Measurements from ENCODE around the gene NLE1.

Gene NLE1

DNA sequence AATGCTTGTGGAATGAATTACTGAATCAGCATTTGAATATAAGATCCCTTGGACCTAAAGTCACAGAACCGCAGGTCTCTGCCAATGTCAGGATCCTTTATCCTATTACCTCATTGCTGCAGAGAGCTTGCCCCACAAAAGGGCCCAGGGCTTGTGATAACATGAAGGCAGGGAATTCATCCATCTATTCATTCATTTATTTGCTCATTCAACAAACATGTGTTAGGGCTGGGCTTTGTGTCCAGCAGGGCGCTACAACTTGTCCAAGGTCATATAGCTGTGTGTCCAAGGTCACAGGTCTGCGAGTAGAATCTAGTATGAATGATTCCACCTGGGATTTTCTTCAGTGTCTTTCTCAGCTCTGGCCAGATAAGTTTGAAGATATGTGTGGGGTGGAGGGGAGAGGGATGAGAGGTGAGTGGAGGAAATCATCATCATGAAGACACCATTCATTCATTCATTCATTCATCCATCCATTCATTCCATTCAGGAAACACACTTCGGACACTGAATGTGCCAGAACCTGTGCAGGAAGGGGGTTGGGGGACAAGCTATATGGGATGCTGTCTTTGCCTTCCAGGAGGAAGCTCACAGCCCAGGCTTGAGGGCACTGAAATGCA is 4.2 kb upstream of the NLE1 start:
- CTCF ChIA-PET: interaction anchor here (0.9 to 1.1 kb wide), 2 partner anchors 15 to 568 kb away, joined by 3 read pairs; no protein-coding TSS in a partner anchor
- H3K27ac ChIP-seq (ENCODE audit: insufficient read depth in 1 of 2, low read depth in 1 of 2, low read length in 2 of 2, poor library complexity in 1 of 2, severe bottlenecking in 2 of 2): no peak overlapping the region
- peaks cover 0 to 4% (median 0%) of the 10 kb centered on the region in 5 experiments for H3K27me3 ChIP-seq (replicated peaks in 2 of 5; ENCODE audit: control insufficient read depth in 4 of 5, insufficient read depth in 5 of 5, low read length in 4 of 5)
- H3K36me3 ChIP-seq (ENCODE audit: control insufficient read depth in 4 of 4, insufficient read depth in 4 of 4, low read length in 3 of 4): no peaks in the 10 kb centered on the region
- 98% methylated on average over 4 of the region's 4 CpGs for whole genome bisulfite sequencing (ENCODE audit: insufficient coverage)
- POLR2A ChIA-PET: no interaction called here
- H3K4me3 ChIP-seq (ENCODE audit: control insufficient read depth in 1 of 7, extremely low read depth in 1 of 7, insufficient read depth in 4 of 7, low read depth in 2 of 7, low read length in 6 of 7): no peak overlapping the region
- H3K4me1 ChIP-seq (ENCODE audit: control extremely low read depth in 1 of 4, control insufficient read depth in 4 of 4, insufficient read depth in 4 of 4, low read length in 3 of 4): peaks cover 0 to 7% (median 3%) of the 10 kb centered on the region in 4 experiments
- H3K9me3 ChIP-seq (ENCODE audit: control extremely low read depth in 1 of 5, control insufficient read depth in 4 of 5, insufficient read depth in 2 of 5, low read depth in 1 of 5, low read length in 4 of 5): no peaks in the 10 kb centered on the region
- no peak for DNase-seq

- H3K4me3 ChIP-seq (ENCODE audit: control insufficient read depth in 1 of 7, extremely low read depth in 1 of 7, insufficient read depth in 4 of 7, low read depth in 2 of 7, low read length in 6 of 7): no peak overlapping the region
- CTCF ChIA-PET: interaction anchor here (0.9 to 1.0 kb wide), 2 partner anchors 12 to 15 kb away, joined by 3 read pairs; no protein-coding TSS in a partner anchor
- H3K27ac ChIP-seq (ENCODE audit: insufficient read depth in 1 of 2, low read depth in 1 of 2, low read length in 2 of 2, poor library complexity in 1 of 2, severe bottlenecking in 2 of 2): no peak overlapping the region
- no peak for DNase-seq
- POLR2A ChIA-PET: no interaction called here
- 100% methylated on average over 1 of the region's 4 CpGs for WGBS (ENCODE audit: insufficient coverage)
- no peaks in the 10 kb centered on the region for H3K9me3 ChIP-seq (ENCODE audit: control extremely low read depth in 1 of 5, control insufficient read depth in 4 of 5, insufficient read depth in 2 of 5, low read depth in 1 of 5, low read length in 4 of 5)
- H3K36me3 ChIP-seq (ENCODE audit: control insufficient read depth in 4 of 4, insufficient read depth in 4 of 4, low read length in 3 of 4): peaks cover 0 to 1% (median under 1%) of the 10 kb centered on the region in 4 experiments
- peaks cover 0 to 4% (median 0%) of the 10 kb centered on the region in 5 experiments for H3K27me3 ChIP-seq (replicated peaks in 2 of 5; ENCODE audit: control insufficient read depth in 4 of 5, insufficient read depth in 5 of 5, low read length in 4 of 5)
- H3K4me1 ChIP-seq (ENCODE audit: control extremely low read depth in 1 of 4, control insufficient read depth in 4 of 4, insufficient read depth in 4 of 4, low read length in 3 of 4): peaks cover 0 to 13% (median 8%) of the 10 kb centered on the region in 4 experiments
Measured at GRCh38 chr17:35144840-35145239, 2.7 kb upstream of the NLE1 start.

DNA sequence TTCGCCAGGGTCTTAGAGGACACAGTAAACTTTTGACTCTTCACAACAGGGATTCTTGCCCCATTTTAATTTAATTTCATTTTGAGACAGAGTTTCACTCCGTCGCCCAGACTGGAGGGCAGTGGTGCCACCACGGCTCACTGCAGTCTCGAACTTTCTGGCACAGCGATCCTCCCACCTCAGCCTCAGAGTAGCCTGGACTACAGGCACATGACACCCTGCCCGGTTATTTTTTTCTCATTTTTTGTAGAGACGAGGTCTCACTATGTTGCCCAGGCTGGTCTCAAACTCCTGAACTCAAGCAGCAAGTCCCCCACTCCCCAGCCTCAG is 329 bp upstream of the NLE1 start:
- ChIA-PET CTCF (interaction anchor here (0.9 kb wide), 1 partner anchor 12 kb away, joined by 3 read pairs; no protein-coding TSS in a partner anchor), POLR2A (no interaction called here)
- no peak for DNase-seq
- peaks cover 6 to 24% (median 15%) of the 10 kb centered on the region in 4 experiments for H3K36me3 ChIP-seq (ENCODE audit: control insufficient read depth in 4 of 4, insufficient read depth in 4 of 4, low read length in 3 of 4)
- H3K27me3 ChIP-seq (replicated peaks in 2 of 5; ENCODE audit: control insufficient read depth in 4 of 5, insufficient read depth in 5 of 5, low read length in 4 of 5): peaks cover 0 to 2% (median 0%) of the 10 kb centered on the region in 5 experiments
- peak overlapping the region in 3 of 7 experiments; percentile 69 to 96 (median 94) for H3K4me3 ChIP-seq (ENCODE audit: control insufficient read depth in 1 of 7, extremely low read depth in 1 of 7, insufficient read depth in 4 of 7, low read depth in 2 of 7, low read length in 6 of 7)
- H3K4me1 ChIP-seq (ENCODE audit: control extremely low read depth in 1 of 4, control insufficient read depth in 4 of 4, insufficient read depth in 4 of 4, low read length in 3 of 4): peaks cover 0 to 13% (median 8%) of the 10 kb centered on the region in 4 experiments
- no peaks in the 10 kb centered on the region for H3K9me3 ChIP-seq (ENCODE audit: control extremely low read depth in 1 of 5, control insufficient read depth in 4 of 5, insufficient read depth in 2 of 5, low read depth in 1 of 5, low read length in 4 of 5)
- WGBS (ENCODE audit: insufficient coverage): 74% methylated on average over 8 of the region's 8 CpGs
- H3K27ac ChIP-seq (ENCODE audit: insufficient read depth in 1 of 2, low read depth in 1 of 2, low read length in 2 of 2, poor library complexity in 1 of 2, severe bottlenecking in 2 of 2): no peak overlapping the region

DNA sequence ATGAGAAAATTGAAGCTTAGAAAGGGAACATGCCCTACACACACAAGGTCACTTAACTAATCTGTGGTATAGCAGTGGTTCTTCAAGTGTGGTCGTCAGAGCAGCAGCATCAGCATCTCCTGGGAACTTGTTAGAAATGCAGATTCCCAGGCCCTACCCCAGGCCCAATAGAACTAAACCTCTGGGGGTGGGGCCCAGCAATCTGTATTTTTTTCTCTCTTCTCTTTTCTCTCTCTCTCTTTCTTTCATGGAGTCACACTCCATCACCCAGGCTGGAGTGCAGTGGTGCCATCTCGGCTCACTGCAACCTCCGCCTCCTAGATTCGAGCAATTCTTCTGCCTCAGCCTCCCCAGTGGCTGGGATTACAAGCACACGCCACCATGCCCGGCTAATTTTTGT is 3.9 kb downstream of the NLE1 start:
- ChIA-PET CTCF (interaction anchor here (1.0 to 1.2 kb wide), 2 partner anchors 19 to 35 kb away, joined by 3 to 4 read pairs; no protein-coding TSS in a partner anchor), POLR2A (no interaction called here)
- no peak overlapping the region for H3K27ac ChIP-seq (ENCODE audit: insufficient read depth in 1 of 2, low read depth in 1 of 2, low read length in 2 of 2, poor library complexity in 1 of 2, severe bottlenecking in 2 of 2)
- no peaks in the 10 kb centered on the region for H3K9me3 ChIP-seq (ENCODE audit: control extremely low read depth in 1 of 5, control insufficient read depth in 4 of 5, insufficient read depth in 2 of 5, low read depth in 1 of 5, low read length in 4 of 5)
- peaks cover 23 to 66% (median 50%) of the 10 kb centered on the region in 4 experiments for H3K36me3 ChIP-seq (ENCODE audit: control insufficient read depth in 4 of 4, insufficient read depth in 4 of 4, low read length in 3 of 4)
- H3K27me3 ChIP-seq (replicated peaks in 2 of 5; ENCODE audit: control insufficient read depth in 4 of 5, insufficient read depth in 5 of 5, low read length in 4 of 5): no peaks in the 10 kb centered on the region
- peaks cover 0 to 13% (median 8%) of the 10 kb centered on the region in 4 experiments for H3K4me1 ChIP-seq (ENCODE audit: control extremely low read depth in 1 of 4, control insufficient read depth in 4 of 4, insufficient read depth in 4 of 4, low read length in 3 of 4)
- no peak for DNase-seq
- WGBS (ENCODE audit: insufficient coverage): 90% methylated on average over 3 of the region's 6 CpGs
- no peak overlapping the region for H3K4me3 ChIP-seq (ENCODE audit: control insufficient read depth in 1 of 7, extremely low read depth in 1 of 7, insufficient read depth in 4 of 7, low read depth in 2 of 7, low read length in 6 of 7)

DNA sequence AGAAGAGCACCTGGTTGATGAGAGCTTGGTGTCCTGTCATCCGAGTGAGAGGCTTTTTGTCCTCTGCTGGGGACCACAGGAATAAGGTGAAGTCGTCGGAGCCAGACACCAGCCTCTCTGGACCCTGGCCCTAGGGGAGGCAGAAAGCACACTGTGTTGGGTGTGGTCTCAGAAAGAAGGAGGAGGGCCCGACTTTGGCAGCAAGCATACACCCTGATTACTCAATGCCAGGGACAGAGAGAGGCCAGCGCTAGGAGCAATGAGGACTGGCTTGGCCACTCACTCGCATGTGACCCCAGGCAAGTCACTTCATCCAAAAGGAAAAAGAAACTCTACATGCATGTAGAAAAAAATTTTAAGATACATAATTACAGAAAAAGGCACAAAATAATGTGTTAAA is 6.8 kb downstream of the NLE1 start:
- Histone ChIP-seq H3K4me3 (ENCODE audit: control insufficient read depth in 1 of 7, extremely low read depth in 1 of 7, insufficient read depth in 4 of 7, low read depth in 2 of 7, low read length in 6 of 7) (no peak overlapping the region), H3K27me3 (replicated peaks in 2 of 5; ENCODE audit: control insufficient read depth in 4 of 5, insufficient read depth in 5 of 5, low read length in 4 of 5) (no peaks in the 10 kb centered on the region), H3K9me3 (ENCODE audit: control extremely low read depth in 1 of 5, control insufficient read depth in 4 of 5, insufficient read depth in 2 of 5, low read depth in 1 of 5, low read length in 4 of 5) (no peaks in the 10 kb centered on the region), H3K4me1 (ENCODE audit: control extremely low read depth in 1 of 4, control insufficient read depth in 4 of 4, insufficient read depth in 4 of 4, low read length in 3 of 4) (peaks cover 0 to 3% (median under 1%) of the 10 kb centered on the region in 4 experiments), H3K27ac (ENCODE audit: insufficient read depth in 1 of 2, low read depth in 1 of 2, low read length in 2 of 2, poor library complexity in 1 of 2, severe bottlenecking in 2 of 2) (no peak overlapping the region), H3K36me3 (ENCODE audit: control insufficient read depth in 4 of 4, insufficient read depth in 4 of 4, low read length in 3 of 4) (peaks cover 31 to 94% (median 73%) of the 10 kb centered on the region in 4 experiments)
- POLR2A ChIA-PET: no interaction called here
- WGBS (ENCODE audit: insufficient coverage): 100% methylated on average over 3 of the region's 6 CpGs
- CTCF ChIA-PET: no interaction called here
- no peak for DNase-seq

DNA sequence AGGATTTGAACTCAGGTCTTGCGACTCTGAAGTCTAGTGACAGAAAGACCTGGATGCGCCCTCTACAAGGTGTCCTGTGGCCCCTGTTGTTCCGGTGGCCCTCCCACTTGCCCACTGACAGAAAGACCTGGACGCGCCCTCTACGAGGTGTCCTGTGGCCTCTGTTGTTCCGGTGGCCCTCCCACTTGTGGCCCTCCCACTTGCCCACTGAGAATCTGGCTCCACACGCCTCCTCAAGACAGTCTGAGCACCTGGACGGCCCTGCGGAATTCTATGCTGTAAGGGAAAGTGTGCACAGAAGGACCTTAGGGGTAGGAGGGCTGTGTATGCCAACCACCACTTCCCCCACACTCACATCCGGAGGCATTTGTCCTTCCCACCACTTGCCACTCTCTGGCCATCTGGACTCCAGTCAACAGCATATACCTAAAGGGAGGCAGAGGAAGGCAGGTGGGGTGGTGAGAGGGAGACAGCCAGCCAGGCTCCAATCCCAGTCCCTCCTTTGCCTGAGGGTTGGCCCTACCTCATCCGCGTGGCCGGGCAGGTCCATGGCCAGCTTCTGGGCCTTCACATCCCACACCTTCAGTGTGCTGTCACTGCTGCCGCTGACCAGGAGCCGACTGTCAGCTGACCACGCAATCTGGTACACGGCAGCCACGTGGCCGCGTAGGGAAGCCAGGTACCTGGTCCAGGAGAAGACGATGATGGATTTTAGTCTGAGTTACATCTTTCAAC is 9.1 kb downstream of the NLE1 start:
- Histone ChIP-seq H3K27ac (ENCODE audit: insufficient read depth in 1 of 2, low read depth in 1 of 2, low read length in 2 of 2, poor library complexity in 1 of 2, severe bottlenecking in 2 of 2) (no peak overlapping the region), H3K4me1 (ENCODE audit: control extremely low read depth in 1 of 4, control insufficient read depth in 4 of 4, insufficient read depth in 4 of 4, low read length in 3 of 4) (peaks cover 0 to 14% (median 5%) of the 10 kb centered on the region in 4 experiments), H3K27me3 (replicated peaks in 2 of 5; ENCODE audit: control insufficient read depth in 4 of 5, insufficient read depth in 5 of 5, low read length in 4 of 5) (no peaks in the 10 kb centered on the region), H3K9me3 (ENCODE audit: control extremely low read depth in 1 of 5, control insufficient read depth in 4 of 5, insufficient read depth in 2 of 5, low read depth in 1 of 5, low read length in 4 of 5) (no peaks in the 10 kb centered on the region), H3K4me3 (ENCODE audit: control insufficient read depth in 1 of 7, extremely low read depth in 1 of 7, insufficient read depth in 4 of 7, low read depth in 2 of 7, low read length in 6 of 7) (no peak overlapping the region), H3K36me3 (ENCODE audit: control insufficient read depth in 4 of 4, insufficient read depth in 4 of 4, low read length in 3 of 4) (peaks cover 25 to 80% (median 62%) of the 10 kb centered on the region in 4 experiments)
- CTCF ChIA-PET: interaction anchor here (0.5 kb wide), 1 partner anchor 29 kb away, joined by 3 read pairs; no protein-coding TSS in a partner anchor
- 99% methylated on average over 21 of the region's 22 CpGs for WGBS (ENCODE audit: insufficient coverage)
- POLR2A ChIA-PET: no interaction called here
- no peak for DNase-seq

- no peaks in the 10 kb centered on the region for H3K9me3 ChIP-seq (ENCODE audit: control extremely low read depth in 1 of 5, control insufficient read depth in 4 of 5, insufficient read depth in 2 of 5, low read depth in 1 of 5, low read length in 4 of 5)
- 89% methylated on average over 9 of the region's 10 CpGs for WGBS (ENCODE audit: insufficient coverage)
- H3K27me3 ChIP-seq (replicated peaks in 2 of 5; ENCODE audit: control insufficient read depth in 4 of 5, insufficient read depth in 5 of 5, low read length in 4 of 5): no peaks in the 10 kb centered on the region
- H3K4me3 ChIP-seq (ENCODE audit: control insufficient read depth in 1 of 7, extremely low read depth in 1 of 7, insufficient read depth in 4 of 7, low read depth in 2 of 7, low read length in 6 of 7): no peak overlapping the region
- peaks cover 0 to 14% (median 5%) of the 10 kb centered on the region in 4 experiments for H3K4me1 ChIP-seq (ENCODE audit: control extremely low read depth in 1 of 4, control insufficient read depth in 4 of 4, insufficient read depth in 4 of 4, low read length in 3 of 4)
- no peak for DNase-seq
- POLR2A ChIA-PET: no interaction called here
- CTCF ChIA-PET: no interaction called here
- no peak overlapping the region for H3K27ac ChIP-seq (ENCODE audit: insufficient read depth in 1 of 2, low read depth in 1 of 2, low read length in 2 of 2, poor library complexity in 1 of 2, severe bottlenecking in 2 of 2)
- peaks cover 22 to 72% (median 55%) of the 10 kb centered on the region in 4 experiments for H3K36me3 ChIP-seq (ENCODE audit: control insufficient read depth in 4 of 4, insufficient read depth in 4 of 4, low read length in 3 of 4)
Measured at GRCh38 chr17:35132099-35132498, 10.0 kb downstream of the NLE1 start.
